GM18517 (cell line): Measurements from ENCODE around the gene SNRPA.
A peak's percentile ranks its signal among the peaks of the same experiment; 100 is the strongest.
"Not testable (repeated sequence)": the region's sequence is repeated elsewhere in the genome, so short reads cannot be mapped to it uniquely, and the experiment has no call there.

Source experiments
- ATAC-seq: cut with Tn5 transposase; IDR thresholded peaks from one replicate; pipeline ENCODE4 v1.9.1; 2021; ENCODE audit warnings: mild to moderate bottlenecking, moderate library complexity; ENCODE audit not compliant: unreplicated experiment

Gene SNRPA

GRCh38 chr19:40775632-40776022 lies 24.6 kb downstream of the SNRPA start:
- no peak for ATAC-seq

DNA sequence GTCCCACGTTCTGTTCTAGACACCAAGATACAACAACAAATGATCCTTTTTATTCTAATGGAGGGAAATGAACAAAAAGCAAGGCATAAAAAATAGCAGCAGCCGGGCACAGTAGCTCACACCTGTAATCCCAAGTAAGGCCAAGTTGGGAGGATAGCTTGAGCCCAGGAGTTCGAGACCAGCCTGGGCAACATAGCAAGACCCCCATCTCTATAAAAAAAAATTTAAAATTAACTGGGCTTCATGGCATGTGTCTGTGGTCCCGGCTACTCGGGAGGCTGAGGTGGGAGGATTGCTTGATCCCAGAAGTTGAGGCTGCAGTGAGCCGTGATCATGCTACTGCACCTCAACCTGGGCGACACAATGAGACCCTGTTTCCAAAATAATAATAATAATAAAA lies 25.4 kb downstream of the SNRPA start:
- ATAC-seq = no peak

- ATAC-seq = peak; percentile 66
Observed at GRCh38 chr19:40776932-40777644, 26.1 kb downstream of the SNRPA start.

DNA sequence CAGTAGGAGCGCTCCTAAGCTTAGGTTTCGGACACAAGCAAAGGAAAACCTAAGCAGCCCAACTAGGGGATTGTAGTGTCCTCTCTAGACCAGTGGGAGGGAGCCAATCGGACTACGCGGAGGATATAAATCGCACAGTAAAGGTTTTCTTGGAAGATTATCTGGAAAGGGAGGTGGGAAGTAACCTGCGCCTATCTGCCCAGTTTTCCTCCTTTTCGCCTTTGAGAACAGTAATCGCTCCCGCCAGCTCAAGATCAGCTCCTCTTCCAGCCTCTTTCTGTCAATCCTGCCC lies 26.6 kb downstream of the SNRPA start:
- ATAC-seq = no peak

GRCh38 chr19:40777937-40778705 lies 27.1 kb downstream of the SNRPA start, which contains the start of gene RAB4B:
TSS of gene RAB4B (plus strand) at chr19:40778247. CDS start at chr19:40778376, 129 bp downstream.
- ATAC-seq = peak; percentile 54

DNA sequence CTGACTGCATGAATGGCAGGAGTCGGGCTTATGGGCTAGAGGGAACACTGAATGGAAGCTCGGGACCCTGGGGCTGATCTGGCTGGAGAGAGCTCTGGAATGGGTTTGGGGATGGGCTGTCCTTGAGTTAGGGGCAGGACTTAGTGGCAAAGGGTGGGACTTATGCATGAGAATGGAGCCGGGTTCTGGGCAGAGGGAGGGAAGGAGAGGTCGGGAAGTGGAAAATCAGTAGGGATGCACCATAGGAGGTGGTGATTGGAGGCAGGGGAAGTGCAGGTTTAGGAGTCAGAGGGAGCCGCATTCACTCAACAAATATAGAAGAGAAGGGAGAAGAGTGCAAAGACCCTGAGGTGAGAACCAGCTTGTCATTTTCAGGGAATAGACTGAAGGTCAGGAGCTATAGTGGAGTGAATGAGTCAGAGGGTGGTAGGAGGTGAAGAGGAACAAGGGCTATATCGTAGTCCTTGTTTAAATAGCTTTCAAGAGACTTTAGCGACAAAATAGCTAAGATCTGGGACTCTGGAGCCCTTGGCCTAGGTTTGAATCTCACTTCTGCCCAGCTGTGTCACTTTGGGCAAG lies 27.8 kb downstream of the SNRPA start:
- no peak for ATAC-seq

GRCh38 chr19:40780582-40780981 lies 29.6 kb downstream of the SNRPA start:
- no peak for ATAC-seq

- no peak for ATAC-seq
Observed at GRCh38 chr19:40781140-40781539, 30.1 kb downstream of the SNRPA start.

GRCh38 chr19:40783711-40784110 lies 32.7 kb downstream of the SNRPA start:
- no peak for ATAC-seq

DNA sequence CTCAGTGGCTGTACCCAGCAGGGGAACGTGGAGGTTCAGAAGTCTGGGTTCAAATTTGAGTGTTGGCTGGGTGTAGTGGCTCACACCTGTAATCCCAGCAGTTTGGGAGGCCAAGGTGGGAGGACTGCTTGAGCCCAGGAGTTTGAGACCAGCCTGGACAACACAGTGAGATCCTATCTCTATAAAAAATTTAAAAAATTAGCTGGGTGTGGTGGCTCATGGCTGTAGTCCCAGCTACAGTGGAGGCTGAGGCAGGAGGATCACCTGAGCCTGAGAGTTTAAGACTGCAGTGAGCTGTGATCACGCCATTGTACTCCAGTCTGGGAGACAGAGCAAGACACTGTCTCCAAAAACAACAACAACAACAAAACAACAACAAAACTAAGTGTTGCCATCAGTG lies 33.1 kb downstream of the SNRPA start:
- not testable (repeated sequence) for ATAC-seq

GRCh38 chr19:40785526-40785925 lies 34.5 kb downstream of the SNRPA start:
- no peak for ATAC-seq

- no peak for ATAC-seq
Observed at GRCh38 chr19:40786060-40787037, 35.3 kb downstream of the SNRPA start.

DNA sequence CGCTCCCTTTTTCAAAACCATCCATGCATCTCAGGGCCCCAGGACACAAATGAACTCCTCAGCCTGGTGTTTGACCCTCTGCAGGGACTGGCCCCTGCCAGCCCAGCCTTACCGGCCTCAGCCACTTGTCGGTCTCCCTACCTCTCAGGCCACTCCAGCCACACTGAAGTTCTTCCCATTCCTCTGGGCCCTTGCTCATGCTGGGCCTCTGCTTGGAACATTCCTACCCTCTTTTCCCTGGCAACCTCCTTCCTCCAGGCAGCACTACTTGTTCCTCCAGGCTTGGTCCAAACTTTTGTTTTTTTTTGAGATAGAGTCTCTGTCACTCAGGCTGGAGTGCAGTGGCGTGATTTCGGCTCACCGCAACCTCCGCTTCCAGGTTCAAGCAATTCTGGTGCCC lies 40.3 kb downstream of the SNRPA start:
- no peak for ATAC-seq

DNA sequence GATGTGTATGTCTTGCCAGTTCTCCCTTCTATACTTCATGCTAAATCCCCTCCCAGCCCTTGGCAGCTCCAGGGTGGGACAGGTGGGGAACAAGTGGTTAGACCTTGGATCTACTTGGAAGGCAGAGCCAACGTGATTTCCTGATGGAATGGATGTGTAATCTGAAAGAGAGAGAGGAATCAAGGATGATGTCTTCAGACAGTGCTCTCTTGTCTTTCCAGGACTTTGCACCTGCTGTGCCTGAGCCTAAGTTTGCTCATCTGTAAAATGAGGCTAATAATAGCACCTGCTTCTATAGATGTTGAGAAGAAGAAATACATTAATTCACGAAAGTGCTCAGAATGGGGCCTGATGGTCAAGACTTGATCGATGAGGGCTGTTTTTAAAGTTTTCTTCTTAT lies 41.0 kb downstream of the SNRPA start:
- no peak for ATAC-seq

- ATAC-seq = no peak
Observed at GRCh38 chr19:40797166-40797962, 46.4 kb downstream of the SNRPA start.

- ATAC-seq = peak; percentile 18
Observed at GRCh38 chr19:40797963-40798682, 47.1 kb downstream of the SNRPA start.

- ATAC-seq = peak; percentile 76
Observed at GRCh38 chr19:40798683-40799557, 47.9 kb downstream of the SNRPA start, which contains the start of gene EGLN2. TSS of gene EGLN2 (plus strand) at chr19:40799191. CDS start at chr19:40800573, 1,382 bp downstream.

DNA sequence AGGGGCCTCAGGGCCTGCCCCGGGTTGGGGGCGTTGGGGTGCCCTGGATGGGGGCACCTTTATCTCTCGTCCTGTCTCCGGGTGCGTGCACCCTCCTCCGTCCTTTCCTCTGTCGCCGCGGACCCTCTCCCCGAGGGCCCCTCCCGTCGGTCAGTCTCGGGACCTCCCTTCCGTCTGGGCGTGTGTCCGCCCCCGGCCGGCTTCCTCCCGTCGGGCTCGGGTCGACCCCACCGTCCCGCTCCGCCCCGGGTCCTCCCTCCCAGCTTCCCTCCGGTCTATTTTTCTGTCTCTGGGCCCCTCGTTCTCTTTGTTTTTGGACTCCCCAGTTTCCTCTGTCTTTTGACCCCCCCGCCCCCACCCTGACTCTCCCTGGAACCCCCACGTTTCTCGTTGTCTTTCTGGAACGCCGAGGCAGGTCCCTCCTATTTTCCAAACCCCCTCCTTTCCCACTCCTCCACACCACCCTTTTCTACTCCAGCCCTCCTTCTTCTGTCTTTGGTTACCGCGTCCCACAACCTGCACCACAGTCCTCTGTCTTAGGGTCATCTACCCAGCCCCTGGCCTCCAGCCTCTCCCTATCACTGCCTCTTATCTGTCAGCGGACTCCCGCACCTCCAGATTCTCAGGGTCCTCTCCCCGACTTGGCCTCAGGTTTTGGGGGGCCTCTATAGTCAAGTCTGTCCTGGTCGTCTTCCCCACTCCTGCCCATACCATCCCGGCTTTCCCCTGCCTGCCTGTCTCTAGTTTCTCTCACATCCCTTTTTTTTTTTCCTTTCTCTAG lies 48.7 kb downstream of the SNRPA start:
- ATAC-seq = no peak
